ENCODE results near the gene LHFPL6.

LHFPL6 gene

DNA sequence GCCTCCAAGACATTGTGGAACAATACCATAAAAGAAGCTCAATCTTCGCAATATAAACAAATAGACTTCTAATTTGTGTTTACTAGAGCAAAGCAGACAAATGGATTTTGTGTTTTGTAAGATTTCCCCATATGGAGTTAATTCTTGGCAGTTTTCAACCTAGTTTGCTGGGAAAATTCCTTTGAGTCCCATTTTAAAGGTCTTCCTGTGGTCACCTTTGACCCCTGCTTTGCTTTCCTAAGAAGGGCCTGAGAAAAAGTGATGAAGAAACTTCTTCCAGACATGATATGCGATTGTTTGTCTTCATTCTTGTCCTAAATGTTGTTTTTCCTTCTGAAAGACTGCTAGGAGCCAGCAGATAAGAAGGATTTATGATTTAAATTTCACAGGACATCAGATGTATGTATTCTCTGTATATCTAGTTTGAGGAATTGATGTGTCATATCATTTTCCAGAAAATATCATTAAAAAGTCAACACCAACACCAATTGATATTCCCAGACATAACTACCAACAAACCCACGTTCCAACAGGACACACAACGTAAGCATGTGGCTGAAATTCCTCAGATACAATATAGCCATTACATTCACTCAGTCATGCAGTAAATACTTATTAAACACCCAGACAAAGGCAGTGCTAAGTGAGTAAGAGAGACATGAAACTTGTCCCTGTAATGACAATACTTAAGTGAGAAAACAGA lies 276.4 kb downstream of the LHFPL6 start:
- DNase-seq (ENCODE audit: low read depth), result no peak
- H3K4me3 ChIP-seq (ENCODE audit: low read depth, low read length), result no peak overlapping the region
- TF ChIP-seq, protein P1, sequence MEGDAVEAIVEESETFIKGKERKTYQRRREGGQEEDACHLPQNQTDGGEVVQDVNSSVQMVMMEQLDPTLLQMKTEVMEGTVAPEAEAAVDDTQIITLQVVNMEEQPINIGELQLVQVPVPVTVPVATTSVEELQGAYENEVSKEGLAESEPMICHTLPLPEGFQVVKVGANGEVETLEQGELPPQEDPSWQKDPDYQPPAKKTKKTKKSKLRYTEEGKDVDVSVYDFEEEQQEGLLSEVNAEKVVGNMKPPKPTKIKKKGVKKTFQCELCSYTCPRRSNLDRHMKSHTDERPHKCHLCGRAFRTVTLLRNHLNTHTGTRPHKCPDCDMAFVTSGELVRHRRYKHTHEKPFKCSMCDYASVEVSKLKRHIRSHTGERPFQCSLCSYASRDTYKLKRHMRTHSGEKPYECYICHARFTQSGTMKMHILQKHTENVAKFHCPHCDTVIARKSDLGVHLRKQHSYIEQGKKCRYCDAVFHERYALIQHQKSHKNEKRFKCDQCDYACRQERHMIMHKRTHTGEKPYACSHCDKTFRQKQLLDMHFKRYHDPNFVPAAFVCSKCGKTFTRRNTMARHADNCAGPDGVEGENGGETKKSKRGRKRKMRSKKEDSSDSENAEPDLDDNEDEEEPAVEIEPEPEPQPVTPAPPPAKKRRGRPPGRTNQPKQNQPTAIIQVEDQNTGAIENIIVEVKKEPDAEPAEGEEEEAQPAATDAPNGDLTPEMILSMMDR (IDR thresholded peaks at IDR 0.05; ENCODE audit: low read depth, low read length), result no peak
- TF ChIP-seq POLR2A (IDR thresholded peaks at IDR 0.05; ENCODE audit: extremely low read depth, insufficient read length) (no peak), MYC (IDR thresholded peaks at IDR 0.05; ENCODE audit: low read depth, low read length) (no peak)
- TF ChIP-seq, protein P2, sequence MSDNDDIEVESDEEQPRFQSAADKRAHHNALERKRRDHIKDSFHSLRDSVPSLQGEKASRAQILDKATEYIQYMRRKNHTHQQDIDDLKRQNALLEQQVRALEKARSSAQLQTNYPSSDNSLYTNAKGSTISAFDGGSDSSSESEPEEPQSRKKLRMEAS (IDR thresholded peaks at IDR 0.05; ENCODE audit: low read depth, low read length), result no peak

DNA sequence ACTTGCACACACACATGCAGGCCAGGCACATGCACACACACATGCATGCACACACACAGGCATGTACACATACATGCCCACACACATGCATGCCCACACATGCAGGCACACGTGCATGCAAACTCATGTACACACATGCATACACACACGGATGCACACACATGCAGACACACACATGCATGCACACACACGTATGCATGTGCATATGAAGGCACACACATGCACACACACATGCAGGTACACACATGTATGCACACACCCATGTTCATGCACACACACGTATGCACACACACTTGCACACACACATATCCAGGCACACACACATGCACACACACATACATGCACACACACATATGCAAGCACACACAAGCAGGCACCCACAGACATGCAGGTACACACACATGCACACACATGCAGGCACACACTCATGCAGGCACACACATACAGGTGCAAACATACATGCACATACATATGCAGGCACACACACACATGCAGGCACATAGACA lies 278.1 kb downstream of the LHFPL6 start:
- no peak overlapping the region for H3K4me3 ChIP-seq (ENCODE audit: low read depth, low read length)
- DNase-seq (ENCODE audit: low read depth), result no peak
- no peak for TF ChIP-seq MYC (IDR thresholded peaks at IDR 0.05; ENCODE audit: low read depth, low read length)
- no peak for TF ChIP-seq POLR2A (IDR thresholded peaks at IDR 0.05; ENCODE audit: extremely low read depth, insufficient read length)
- TF ChIP-seq, protein P2 (IDR thresholded peaks at IDR 0.05; ENCODE audit: low read depth, low read length), result no peak
- TF ChIP-seq, protein P1 (IDR thresholded peaks at IDR 0.05; ENCODE audit: low read depth, low read length), result no peak

DNA sequence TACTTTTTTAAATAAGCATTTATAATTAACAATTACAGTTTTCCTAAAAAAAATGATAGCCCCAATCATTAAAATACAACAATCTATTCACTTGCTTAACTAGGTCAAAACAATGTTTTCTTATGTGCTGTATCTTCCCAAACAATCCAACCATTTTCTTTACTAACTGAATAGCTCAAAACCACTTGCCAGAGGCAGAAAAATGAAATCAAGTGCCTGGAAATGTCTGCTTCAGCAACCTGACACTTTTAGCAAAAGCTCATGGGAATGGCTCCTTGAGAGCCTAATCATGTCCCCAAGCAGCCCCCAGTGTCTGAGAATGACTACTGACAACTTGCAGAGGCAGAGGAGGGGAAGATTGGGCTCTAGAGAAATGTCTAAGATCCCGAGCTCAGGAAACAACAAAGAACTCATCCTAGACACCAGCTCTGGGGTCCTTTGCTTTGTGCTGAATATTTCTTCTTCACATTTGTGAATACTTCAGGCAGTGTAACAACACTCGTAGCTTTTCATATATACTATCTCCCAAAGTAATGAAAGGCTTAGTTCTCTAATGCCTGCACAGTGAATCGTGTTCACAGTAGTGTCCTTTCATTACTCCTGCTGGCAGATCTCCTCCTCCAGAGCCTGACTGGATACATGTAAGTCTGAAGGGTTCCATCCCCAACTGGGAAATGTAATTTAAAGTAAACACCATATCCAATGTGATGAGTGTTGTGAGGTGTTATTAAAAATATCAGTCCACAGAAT lies 280.0 kb downstream of the LHFPL6 start:
- TF ChIP-seq MYC (IDR thresholded peaks at IDR 0.05; ENCODE audit: low read depth, low read length) (no peak), POLR2A (IDR thresholded peaks at IDR 0.05; ENCODE audit: extremely low read depth, insufficient read length) (no peak)
- TF ChIP-seq, protein P1 (IDR thresholded peaks at IDR 0.05; ENCODE audit: low read depth, low read length), result no peak
- TF ChIP-seq, protein P2 (IDR thresholded peaks at IDR 0.05; ENCODE audit: low read depth, low read length), result no peak
- DNase-seq (ENCODE audit: low read depth), result no peak
- no peak overlapping the region for H3K4me3 ChIP-seq (ENCODE audit: low read depth, low read length)

DNA sequence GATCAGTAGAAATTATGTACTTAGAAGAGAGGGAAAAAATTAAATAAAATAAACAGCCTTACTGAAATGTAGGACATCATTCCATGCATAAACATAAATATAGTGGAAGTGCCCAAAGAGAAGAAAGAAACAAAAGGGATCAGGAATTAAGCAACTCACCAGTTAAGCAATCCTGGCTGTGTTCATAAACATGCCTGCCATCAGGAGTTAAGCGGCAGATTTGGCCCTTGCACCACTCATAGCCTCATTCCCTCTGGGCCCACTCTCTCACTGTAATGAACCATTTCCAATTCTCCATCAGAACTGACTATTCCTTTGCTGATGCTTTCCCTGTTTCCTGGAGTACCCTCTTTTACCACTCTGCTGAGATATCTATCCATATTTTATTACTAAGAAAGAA lies 281.4 kb downstream of the LHFPL6 start:
- no peak overlapping the region for H3K4me3 ChIP-seq (ENCODE audit: low read depth, low read length)
- TF ChIP-seq, protein P2 (IDR thresholded peaks at IDR 0.05; ENCODE audit: low read depth, low read length), result no peak
- TF ChIP-seq, protein P1 (IDR thresholded peaks at IDR 0.05; ENCODE audit: low read depth, low read length), result no peak
- no peak for TF ChIP-seq MYC (IDR thresholded peaks at IDR 0.05; ENCODE audit: low read depth, low read length)
- no peak for TF ChIP-seq POLR2A (IDR thresholded peaks at IDR 0.05; ENCODE audit: extremely low read depth, insufficient read length)
- DNase-seq (ENCODE audit: low read depth), result no peak

DNA sequence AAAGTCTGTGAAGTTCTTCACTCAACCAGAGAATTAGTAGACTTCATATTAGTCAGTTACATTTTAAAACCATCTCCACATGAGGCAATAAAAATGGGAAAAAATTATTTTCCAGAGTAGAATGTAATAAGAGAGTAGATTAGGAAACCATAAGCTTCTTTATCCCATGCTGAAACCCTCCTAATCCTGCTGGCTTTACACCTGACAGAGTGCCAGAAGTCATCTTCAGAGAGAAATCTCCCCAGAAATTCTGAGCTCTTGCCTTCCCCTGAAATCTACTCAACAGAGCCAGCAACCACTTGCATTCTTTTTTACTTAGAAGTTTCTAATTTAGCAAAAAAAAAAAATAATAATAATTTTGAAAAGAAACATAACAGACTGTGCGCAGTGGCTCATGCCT lies 284.8 kb downstream of the LHFPL6 start:
- TF ChIP-seq, protein P1 (IDR thresholded peaks at IDR 0.05; ENCODE audit: low read depth, low read length), result no peak
- TF ChIP-seq, protein P2 (IDR thresholded peaks at IDR 0.05; ENCODE audit: low read depth, low read length), result no peak
- no peak for DNase-seq (ENCODE audit: low read depth)
- no peak overlapping the region for H3K4me3 ChIP-seq (ENCODE audit: low read depth, low read length)
